KMS-11 (cell line): ENCODE measurements around the gene PPP1R8.

Source experiments
- H2AFZ ChIP-seq: fragments of 200-600 bp; sonication (generic); 2 replicates; pipeline ENCODE4 v1.6.1; 2016; ENCODE audit warnings: antibody characterized with exemption, mixed run types, low read depth
- H3K27ac ChIP-seq: fragments of 200-600 bp; sonication (generic); 2 replicates; pipeline ENCODE4 v1.6.1; 2016; ENCODE audit warnings: mild to moderate bottlenecking, mixed run types
- H3K27me3 ChIP-seq: fragments of 200-600 bp; sonication (generic); 2 replicates; pipeline ENCODE4 v1.6.1; 2017; ENCODE audit warnings: mild to moderate bottlenecking, low read depth, mixed run types, moderate library complexity; ENCODE audit not compliant: insufficient read depth
- H3K36me3 ChIP-seq: fragments of 200-600 bp; sonication (generic); 2 replicates; pipeline ENCODE4 v1.6.1; 2017; ENCODE audit warnings: mild to moderate bottlenecking, mixed run types; ENCODE audit not compliant: insufficient read depth
- H3K4me1 ChIP-seq: fragments of 200-600 bp; sonication (generic); 2 replicates; pipeline ENCODE4 v1.6.1; 2016; ENCODE audit warnings: mild to moderate bottlenecking, low read depth, mixed run types; ENCODE audit not compliant: poor library complexity, severe bottlenecking
- H3K4me2 ChIP-seq: fragments of 200-600 bp; sonication (generic); 2 replicates; pipeline ENCODE4 v1.7.0; 2016; ENCODE audit warnings: mild to moderate bottlenecking, mixed run types
- H3K4me3 ChIP-seq: fragments of 200-600 bp; sonication (generic); IDR thresholded peaks from 2 replicates; pipeline ENCODE4 v1.6.1; 2017; ENCODE audit warnings: low read depth, low read length, mixed read lengths; ENCODE audit not compliant: insufficient read depth
- H3K79me2 ChIP-seq: fragments of 200-600 bp; sonication (generic); 2 replicates; pipeline ENCODE4 v1.6.1; 2016; ENCODE audit warnings: low read depth, mixed run types; ENCODE audit not compliant: insufficient read depth
- H3K9ac ChIP-seq: fragments of 200-600 bp; sonication (generic); 2 replicates; pipeline ENCODE4 v1.6.1; 2016; ENCODE audit warnings: mild to moderate bottlenecking, mixed run types
- H4K20me1 ChIP-seq: fragments of 200-600 bp; sonication (generic); 2 replicates; pipeline ENCODE4 v1.6.1; 2016; ENCODE audit warnings: mild to moderate bottlenecking, mixed run types; ENCODE audit not compliant: insufficient read depth
- CTCF ChIP-seq: fragments of 200-600 bp; sonication (generic); conservative IDR thresholded peaks from 2 replicates; pipeline ENCODE4 v1.6.1; 2017; ENCODE audit warnings: low read depth, mild to moderate bottlenecking, antibody characterized with exemption, low read length, moderate library complexity, mixed read lengths

Gene PPP1R8

DNA sequence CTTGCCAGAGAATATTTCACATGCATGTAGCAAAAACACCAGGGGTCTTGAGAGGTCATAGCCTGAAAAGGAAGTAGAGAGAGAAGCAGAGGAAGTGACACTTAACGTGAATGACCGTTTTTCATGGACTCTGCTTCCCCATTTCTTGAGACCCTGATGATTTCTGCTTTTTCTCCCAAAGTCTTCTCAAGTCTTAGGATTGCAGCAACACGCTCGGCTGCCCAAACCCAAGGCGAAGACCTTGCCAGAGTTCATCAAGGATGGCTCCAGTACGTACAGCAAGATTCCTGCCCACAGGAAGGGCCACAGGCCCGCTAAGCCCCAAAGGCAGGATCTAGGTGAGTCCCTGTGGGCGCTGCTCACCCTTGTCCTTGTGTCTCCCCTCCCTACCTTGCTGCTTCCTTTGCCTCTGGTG lies 54.5 kb downstream of the PPP1R8 start:
- Histone ChIP-seq H4K20me1 (no peaks in the 10 kb centered on the region), H3K27me3 (no peaks in the 10 kb centered on the region), H3K4me1 (peaks cover 90% of the 10 kb centered on the region), H3K36me3 (no peaks in the 10 kb centered on the region), H3K79me2 (no peaks in the 10 kb centered on the region), H3K4me2 (peak overlapping the region; percentile 63), H3K4me3 (no peak overlapping the region), H3K9ac (peak overlapping the region; percentile 16; the same call in 1 of the 2 replicates), H3K27ac (peak overlapping the region; percentile 89), H2AFZ (no peak overlapping the region)
- TF ChIP-seq CTCF, result no peak

DNA sequence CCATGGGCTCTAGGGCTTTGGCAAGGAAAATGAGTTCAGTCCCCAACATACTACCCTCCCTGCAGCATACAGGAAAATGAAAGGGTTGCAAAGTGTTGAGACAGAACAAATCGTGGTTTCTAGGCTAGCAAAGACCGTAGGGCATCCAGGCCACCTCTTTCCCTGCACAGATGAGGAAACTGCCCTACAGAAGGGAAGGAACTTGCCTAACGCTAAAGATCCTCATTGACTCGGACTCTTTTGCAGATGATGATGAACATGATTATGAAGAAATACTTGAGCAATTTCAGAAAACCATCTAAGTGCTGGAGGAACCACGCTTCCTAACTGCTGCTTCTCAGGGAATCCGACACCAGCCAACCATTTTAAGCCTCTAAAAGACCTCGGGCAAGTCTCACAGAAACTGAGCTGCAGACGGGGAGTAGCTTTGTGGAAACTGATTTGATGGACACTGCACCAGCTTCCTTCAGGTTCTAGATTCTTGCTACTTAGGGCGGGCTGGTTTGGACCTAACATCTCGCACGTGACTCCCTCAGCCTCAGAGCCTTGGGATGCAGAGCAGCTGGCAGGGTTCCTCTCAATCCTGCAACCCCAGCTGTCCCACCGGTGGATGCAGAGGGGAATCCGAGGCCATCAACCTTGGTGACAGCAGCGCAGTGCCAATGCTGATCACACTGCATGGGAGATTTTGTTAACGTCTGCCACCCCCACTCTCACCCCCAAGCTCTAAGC lies 55.2 kb downstream of the PPP1R8 start:
- TF ChIP-seq CTCF, result no peak
- H3K79me2 ChIP-seq, result peaks cover 4% of the 10 kb centered on the region; the same call in 1 of the 2 replicates
- H3K27ac ChIP-seq, result peak overlapping the region; percentile 89
- H2AFZ ChIP-seq, result no peak overlapping the region
- H3K9ac ChIP-seq, result peak overlapping the region; percentile 22; the same call in 1 of the 2 replicates
- H3K4me1 ChIP-seq, result peaks cover 93% of the 10 kb centered on the region
- peak overlapping the region; percentile 67 for H3K4me3 ChIP-seq
- H3K4me2 ChIP-seq, result peak overlapping the region; percentile 63
- no peaks in the 10 kb centered on the region for H4K20me1 ChIP-seq
- no peaks in the 10 kb centered on the region for H3K36me3 ChIP-seq
- no peaks in the 10 kb centered on the region for H3K27me3 ChIP-seq

DNA sequence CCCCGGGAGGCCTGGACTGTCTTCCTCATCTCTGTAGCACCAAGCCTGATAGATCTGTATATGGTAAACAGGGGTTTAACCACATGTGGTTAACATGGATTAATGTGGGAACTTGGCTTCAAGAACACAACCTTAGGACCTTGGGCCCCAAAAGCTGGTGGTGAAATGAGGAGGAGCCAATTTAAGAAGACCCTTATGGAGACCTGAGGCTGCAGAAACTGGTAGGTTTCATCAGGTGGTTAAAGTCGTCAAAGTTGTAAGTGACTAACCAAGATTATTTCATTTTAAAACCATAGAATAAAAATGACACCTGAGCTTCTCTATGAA lies 55.7 kb downstream of the PPP1R8 start:
- H3K4me2 ChIP-seq, result peak overlapping the region; percentile 63
- H3K9ac ChIP-seq, result peak overlapping the region; percentile 22; the same call in 1 of the 2 replicates
- no peaks in the 10 kb centered on the region for H3K36me3 ChIP-seq
- TF ChIP-seq CTCF, result no peak
- H4K20me1 ChIP-seq, result no peaks in the 10 kb centered on the region
- peaks cover 4% of the 10 kb centered on the region; the same call in 1 of the 2 replicates for H3K79me2 ChIP-seq
- peak overlapping the region; percentile 89 for H3K27ac ChIP-seq
- H3K4me1 ChIP-seq, result peaks cover 98% of the 10 kb centered on the region
- H2AFZ ChIP-seq, result no peak overlapping the region
- peak overlapping the region; percentile 67 for H3K4me3 ChIP-seq
- no peaks in the 10 kb centered on the region for H3K27me3 ChIP-seq

GRCh38 chr1:27886744-27887143 lies 56.2 kb downstream of the PPP1R8 start:
- no peaks in the 10 kb centered on the region for H3K36me3 ChIP-seq
- no peaks in the 10 kb centered on the region for H3K27me3 ChIP-seq
- TF ChIP-seq CTCF, result no peak
- H3K4me2 ChIP-seq, result peak overlapping the region; percentile 63
- H3K4me1 ChIP-seq, result peaks cover 99% of the 10 kb centered on the region
- H3K79me2 ChIP-seq, result peaks cover 4% of the 10 kb centered on the region; the same call in 1 of the 2 replicates
- H2AFZ ChIP-seq, result no peak overlapping the region
- H3K4me3 ChIP-seq, result peak overlapping the region; percentile 67
- H3K9ac ChIP-seq, result peak overlapping the region; percentile 22; the same call in 1 of the 2 replicates
- H3K27ac ChIP-seq, result peak overlapping the region; percentile 89
- no peaks in the 10 kb centered on the region for H4K20me1 ChIP-seq
